PC-3 (cell line): Measurements from ENCODE around the gene HBEGF. TPM values are rescaled to one million over a fixed set of nuclear protein-coding genes. Genes with fewer than 3 reads are reported as not detected.
A peak's percentile ranks its signal among the peaks of the same experiment; 100 is the strongest.

ENCODE experiments used
- ATAC-seq: fragments of 200-7000 bp; cut with Tn5 transposase; 2 replicates; pipeline ENCODE4 v1.9.1; 2020; ENCODE audit warnings: mild to moderate bottlenecking, moderate library complexity
- BruUV-seq: library from RNA; stranded (reverse); fragments of 400-500 nt; replicated peaks from 2 replicates; lab custom pipeline; 2021; lab: Mats Ljungman, UMichigan
- CTCF ChIA-PET: fragments of 300-600 bp; sonication (Branson Sonifier 250); formaldehyde crosslinking; loops from one replicate; lab custom pipeline; 2022; ENCODE audit warnings: antibody characterized with exemption; lab: Charles Lee
- POLR2A ChIA-PET: fragments of 300-600 bp; sonication (Branson Sonifier 250); formaldehyde crosslinking; loops from one replicate; lab custom pipeline; 2022; ENCODE audit warnings: antibody characterized with exemption; ENCODE audit not compliant: unreplicated experiment; lab: Charles Lee
- DNase-seq: peaks from one replicate; pipeline ENCODE4 v3.0.0-alpha.2; 2015
- H2AFZ ChIP-seq: fragments of 300-600 bp; sonication (generic); 2 replicates; pipeline ENCODE4 v1.6.0; 2016; ENCODE audit warnings: antibody characterized with exemption, low read length
- H3F3A ChIP-seq: fragments of 300-600 bp; sonication (generic); one replicate; pipeline ENCODE4 v1.6.0; 2017; ENCODE audit warnings: antibody characterized with exemption, low read length, control low read depth, mild to moderate bottlenecking; ENCODE audit not compliant: unreplicated experiment
- H3K27ac ChIP-seq: fragments of 300-600 bp; sonication (generic); 2 replicates; pipeline ENCODE4 v1.5.1; 2016; ENCODE audit warnings: mild to moderate bottlenecking, low read length
- H3K27me3 ChIP-seq: fragments of 300-600 bp; sonication (generic); 2 replicates; pipeline ENCODE4 v1.6.1; 2016; ENCODE audit warnings: low read length, mixed read lengths
- H3K36me3 ChIP-seq: fragments of 300-600 bp; sonication (generic); 2 replicates; pipeline ENCODE4 v1.6.1; 2016; ENCODE audit warnings: low read depth, mixed run types, low read length, mixed read lengths
- H3K4me1 ChIP-seq: fragments of 300-600 bp; sonication (generic); 2 replicates; pipeline ENCODE4 v1.5.1; 2016; ENCODE audit warnings: low read length; ENCODE audit not compliant: insufficient read depth
- H3K4me2 ChIP-seq: fragments of 300-600 bp; sonication (generic); 2 replicates; pipeline ENCODE4 v1.6.0; 2016; ENCODE audit warnings: low read length
- H3K4me3 ChIP-seq: fragments of 300-600 bp; sonication (generic); 2 replicates; pipeline ENCODE4 v1.5.1; 2016; ENCODE audit warnings: mild to moderate bottlenecking, low read length, mixed read lengths
- H3K79me2 ChIP-seq: fragments of 300-600 bp; sonication (generic); 2 replicates; pipeline ENCODE4 v1.6.1; 2017; ENCODE audit warnings: low read length, mixed read lengths
- H3K9ac ChIP-seq: fragments of 300-600 bp; sonication (generic); 2 replicates; pipeline ENCODE4 v1.6.0; 2016; ENCODE audit warnings: mild to moderate bottlenecking, low read length
- H3K9me2 ChIP-seq: fragments of 300-600 bp; sonication (generic); replicated peaks from 2 replicates; pipeline ENCODE4 v1.6.1; 2016; ENCODE audit warnings: mixed run types, low read length, mixed read lengths
- H3K9me3 ChIP-seq: fragments of 300-600 bp; sonication (generic); 2 replicates; pipeline ENCODE4 v1.6.1; 2016; ENCODE audit warnings: low read length, mixed read lengths
- H4K20me1 ChIP-seq: fragments of 300-600 bp; sonication (generic); 2 replicates; pipeline ENCODE4 v1.6.1; 2016; ENCODE audit warnings: low read length, mixed read lengths
- CTCF ChIP-seq: fragments of 300-600 bp; sonication (generic); conservative IDR thresholded peaks from 2 replicates; pipeline ENCODE4 v1.5.1; 2017; ENCODE audit warnings: antibody characterized with exemption, low read depth, mild to moderate bottlenecking, low read length
- EZH2 ChIP-seq: fragments of 300-600 bp; sonication (generic); IDR thresholded peaks from one replicate; pipeline ENCODE4 v1.6.1; 2017; ENCODE audit warnings: antibody characterized with exemption, mild to moderate bottlenecking, low read length; ENCODE audit not compliant: unreplicated experiment
- EZH2phosphoT487 ChIP-seq: fragments of 300-600 bp; sonication (generic); IDR thresholded peaks from 2 replicates; pipeline ENCODE4 v1.6.1; 2018; ENCODE audit warnings: mild to moderate bottlenecking, antibody characterized with exemption, low read length, borderline replicate concordance
- intact Hi-C: fragments of 100-400 bp; cut with micrococcal nuclease; formaldehyde crosslinking; loops from 2 replicates; pipeline ENCODE4 v1.9.0; 2023
- total RNA-seq: library from RNA; depleted of rRNA; stranded (reverse); fragments of >200 nt; gene quantifications from 2 replicates; pipeline ENCODE4 v1.2.3, GENCODE V29; 2014

HBEGF gene
- total RNA-seq, 1 experiment from 2014 or later = 82.6 TPM

- POLR2A ChIA-PET = interaction anchor here (0.6 kb wide), 1 partner anchor 13 kb away, joined by 4 read pairs; no protein-coding TSS in a partner anchor
Measured at GRCh38 chr5:140391732-140392131, 45.3 kb upstream of the HBEGF start.

DNA sequence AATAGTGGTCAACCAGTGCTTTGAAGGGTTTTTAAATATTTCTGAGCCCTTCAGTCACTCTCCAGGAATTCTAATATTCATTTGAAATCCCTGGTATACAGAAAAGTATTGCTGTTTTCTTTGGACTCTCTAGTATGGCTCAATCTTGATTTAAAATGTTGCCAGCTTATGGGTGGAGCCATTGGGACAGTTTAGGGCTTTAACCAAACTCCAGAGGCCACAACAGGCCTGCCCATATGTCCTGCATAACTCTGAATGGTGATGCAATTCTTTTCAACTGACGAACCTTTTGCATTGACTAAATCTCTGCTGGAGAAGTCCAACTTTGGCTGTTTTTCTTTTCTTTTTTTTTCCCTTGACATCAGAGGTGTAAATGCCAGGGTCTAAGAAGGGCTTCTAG lies 44.9 kb upstream of the HBEGF start:
- Histone ChIP-seq H3K4me3 (no peak overlapping the region), H3K27ac (no peak overlapping the region), H4K20me1 (no peaks in the 10 kb centered on the region), H3K36me3 (no peaks in the 10 kb centered on the region), H3K27me3 (no peaks in the 10 kb centered on the region), H3K9me3 (no peaks in the 10 kb centered on the region), H3K79me2 (no peaks in the 10 kb centered on the region), H3K9me2 (no peaks in the 10 kb centered on the region), H3K9ac (no peak overlapping the region), H2AFZ (no peak overlapping the region), H3F3A (no peaks in the 10 kb centered on the region), H3K4me2 (no peak overlapping the region), H3K4me1 (no peaks in the 10 kb centered on the region)
- no peak for ATAC-seq
- TF ChIP-seq CTCF = no peak
- TF ChIP-seq EZH2phosphoT487 = no peak
- no peak for TF ChIP-seq EZH2
- ChIA-PET CTCF (no interaction called here), POLR2A (interaction anchor here (0.6 kb wide), 1 partner anchor 13 kb away, joined by 4 read pairs; no protein-coding TSS in a partner anchor)
- intact Hi-C loops = no loop called here
- no TSS peak for BruUV-seq
- no peak for DNase-seq

More at GRCh38 chr5:140391732-140392131, 45.3 kb upstream of the HBEGF start:
- Histone ChIP-seq H3K9ac (no peak overlapping the region), H3K27me3 (no peaks in the 10 kb centered on the region), H2AFZ (no peak overlapping the region), H3K4me1 (no peaks in the 10 kb centered on the region), H3K9me3 (no peaks in the 10 kb centered on the region), H3K4me3 (no peak overlapping the region), H4K20me1 (no peaks in the 10 kb centered on the region), H3K36me3 (no peaks in the 10 kb centered on the region), H3K27ac (no peak overlapping the region), H3K9me2 (no peaks in the 10 kb centered on the region), H3K79me2 (no peaks in the 10 kb centered on the region), H3F3A (no peaks in the 10 kb centered on the region), H3K4me2 (no peak overlapping the region)
- no TSS peak for BruUV-seq
- intact Hi-C loops = no loop called here
- no peak for TF ChIP-seq EZH2phosphoT487
- no peak for TF ChIP-seq EZH2
- TF ChIP-seq CTCF = no peak
- ATAC-seq (no peak), DNase-seq (peak; percentile 33)
- CTCF ChIA-PET = no interaction called here

GRCh38 chr5:140388052-140388451 lies 41.6 kb upstream of the HBEGF start:
- BruUV-seq = no TSS peak
- Histone ChIP-seq H3K27ac (no peak overlapping the region), H2AFZ (no peak overlapping the region), H3K4me1 (no peaks in the 10 kb centered on the region), H3K4me3 (no peak overlapping the region), H3K36me3 (no peaks in the 10 kb centered on the region), H3K27me3 (no peaks in the 10 kb centered on the region), H3K9me3 (no peaks in the 10 kb centered on the region), H3K4me2 (no peak overlapping the region), H4K20me1 (no peaks in the 10 kb centered on the region), H3K9ac (no peak overlapping the region), H3K79me2 (no peaks in the 10 kb centered on the region), H3K9me2 (no peaks in the 10 kb centered on the region), H3F3A (no peaks in the 10 kb centered on the region)
- intact Hi-C loops = no loop called here
- DNase-seq = no peak
- CTCF ChIA-PET = interaction anchor here (0.7 kb wide), 1 partner anchor 15 kb away, joined by 3 read pairs; no protein-coding TSS in a partner anchor
- POLR2A ChIA-PET = interaction anchor here (0.7 kb wide), 1 partner anchor 287 kb away, joined by 5 read pairs; no protein-coding TSS in a partner anchor
- no peak for ATAC-seq
- no peak for TF ChIP-seq EZH2
- no peak for TF ChIP-seq CTCF
- TF ChIP-seq EZH2phosphoT487 = no peak
